22Rv1 (cell line): ENCODE measurements around the gene KCTD21.

Experiments
- ZFX ChIP-seq: fragments of 450-650 bp; IDR thresholded peaks from 2 replicates; pipeline ENCODE4 v1.6.1; 2017; ENCODE audit warnings: antibody characterized with exemption, borderline replicate concordance
- TF ChIP-seq, protein P1 (sequence below): fragments of 450-650 bp; IDR thresholded peaks from 2 replicates; pipeline ENCODE4 v1.5.1; 2017; ENCODE audit warnings: mild to moderate bottlenecking

DNA sequence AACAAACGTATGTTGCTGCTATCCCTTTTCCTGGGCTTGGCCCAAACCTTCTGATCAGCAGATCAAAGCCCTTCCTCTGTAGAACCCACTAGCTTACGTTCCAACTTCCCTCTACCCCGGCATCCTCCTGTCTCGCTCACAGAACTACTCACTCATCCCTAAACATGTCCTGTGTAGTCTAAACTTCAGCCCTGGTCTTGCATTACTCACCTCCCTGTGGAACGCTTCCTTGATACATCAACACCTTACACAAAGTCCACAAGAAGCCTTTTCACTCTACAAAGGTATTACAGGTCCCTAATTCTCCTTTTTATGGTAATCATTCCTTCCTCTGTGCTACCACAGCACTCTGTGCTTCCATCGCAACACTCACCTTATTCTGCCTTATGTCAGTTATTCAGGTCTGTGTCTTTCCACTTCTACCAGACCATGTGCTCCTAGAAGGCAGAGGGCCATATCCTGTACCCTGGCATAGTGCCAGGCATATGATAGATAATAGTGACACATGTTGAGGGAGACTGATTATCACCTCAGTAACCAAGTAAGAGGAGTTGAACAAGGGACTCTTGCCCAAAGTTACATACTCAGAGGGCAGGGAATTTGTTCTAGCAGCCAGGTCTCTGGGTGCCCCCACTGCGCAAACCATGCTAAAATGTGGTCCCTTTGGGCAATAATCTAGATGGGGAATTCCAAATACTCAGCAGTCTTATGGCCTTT, 41.9 kb upstream of the KCTD21 start:
- TF ChIP-seq, protein P1, sequence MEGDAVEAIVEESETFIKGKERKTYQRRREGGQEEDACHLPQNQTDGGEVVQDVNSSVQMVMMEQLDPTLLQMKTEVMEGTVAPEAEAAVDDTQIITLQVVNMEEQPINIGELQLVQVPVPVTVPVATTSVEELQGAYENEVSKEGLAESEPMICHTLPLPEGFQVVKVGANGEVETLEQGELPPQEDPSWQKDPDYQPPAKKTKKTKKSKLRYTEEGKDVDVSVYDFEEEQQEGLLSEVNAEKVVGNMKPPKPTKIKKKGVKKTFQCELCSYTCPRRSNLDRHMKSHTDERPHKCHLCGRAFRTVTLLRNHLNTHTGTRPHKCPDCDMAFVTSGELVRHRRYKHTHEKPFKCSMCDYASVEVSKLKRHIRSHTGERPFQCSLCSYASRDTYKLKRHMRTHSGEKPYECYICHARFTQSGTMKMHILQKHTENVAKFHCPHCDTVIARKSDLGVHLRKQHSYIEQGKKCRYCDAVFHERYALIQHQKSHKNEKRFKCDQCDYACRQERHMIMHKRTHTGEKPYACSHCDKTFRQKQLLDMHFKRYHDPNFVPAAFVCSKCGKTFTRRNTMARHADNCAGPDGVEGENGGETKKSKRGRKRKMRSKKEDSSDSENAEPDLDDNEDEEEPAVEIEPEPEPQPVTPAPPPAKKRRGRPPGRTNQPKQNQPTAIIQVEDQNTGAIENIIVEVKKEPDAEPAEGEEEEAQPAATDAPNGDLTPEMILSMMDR: no peak
- TF ChIP-seq ZFX: no peak
